ENCODE measurements around the gene MIPOL1. TPM values are rescaled to one million over a fixed set of nuclear protein-coding genes. Genes with fewer than 3 reads are reported as not detected.

MIPOL1 gene
- total and polyA plus RNA-seq, 2 of the 13 experiments (the other 11 are each of a cell fraction or from before 2014, with no cell fraction given), result 8.6 to 34.2 TPM

GRCh38 chr14:37329189-37330001, 131.7 kb downstream of the MIPOL1 start (continued):
- TF ChIP-seq, protein P1, sequence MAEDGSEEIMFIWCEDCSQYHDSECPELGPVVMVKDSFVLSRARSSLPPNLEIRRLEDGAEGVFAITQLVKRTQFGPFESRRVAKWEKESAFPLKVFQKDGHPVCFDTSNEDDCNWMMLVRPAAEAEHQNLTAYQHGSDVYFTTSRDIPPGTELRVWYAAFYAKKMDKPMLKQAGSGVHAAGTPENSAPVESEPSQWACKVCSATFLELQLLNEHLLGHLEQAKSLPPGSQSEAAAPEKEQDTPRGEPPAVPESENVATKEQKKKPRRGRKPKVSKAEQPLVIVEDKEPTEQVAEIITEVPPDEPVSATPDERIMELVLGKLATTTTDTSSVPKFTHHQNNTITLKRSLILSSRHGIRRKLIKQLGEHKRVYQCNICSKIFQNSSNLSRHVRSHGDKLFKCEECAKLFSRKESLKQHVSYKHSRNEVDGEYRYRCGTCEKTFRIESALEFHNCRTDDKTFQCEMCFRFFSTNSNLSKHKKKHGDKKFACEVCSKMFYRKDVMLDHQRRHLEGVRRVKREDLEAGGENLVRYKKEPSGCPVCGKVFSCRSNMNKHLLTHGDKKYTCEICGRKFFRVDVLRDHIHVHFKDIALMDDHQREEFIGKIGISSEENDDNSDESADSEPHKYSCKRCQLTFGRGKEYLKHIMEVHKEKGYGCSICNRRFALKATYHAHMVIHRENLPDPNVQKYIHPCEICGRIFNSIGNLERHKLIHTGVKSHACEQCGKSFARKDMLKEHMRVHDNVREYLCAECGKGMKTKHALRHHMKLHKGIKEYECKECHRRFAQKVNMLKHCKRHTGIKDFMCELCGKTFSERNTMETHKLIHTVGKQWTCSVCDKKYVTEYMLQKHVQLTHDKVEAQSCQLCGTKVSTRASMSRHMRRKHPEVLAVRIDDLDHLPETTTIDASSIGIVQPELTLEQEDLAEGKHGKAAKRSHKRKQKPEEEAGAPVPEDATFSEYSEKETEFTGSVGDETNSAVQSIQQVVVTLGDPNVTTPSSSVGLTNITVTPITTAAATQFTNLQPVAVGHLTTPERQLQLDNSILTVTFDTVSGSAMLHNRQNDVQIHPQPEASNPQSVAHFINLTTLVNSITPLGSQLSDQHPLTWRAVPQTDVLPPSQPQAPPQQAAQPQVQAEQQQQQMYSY (CRISPR knock-in tag; IDR thresholded peaks at IDR 0.05), result 0 out of 2 replicates have a peak, but pooled peaks have one; percentile 44
- TF ChIP-seq ZBTB3 (CRISPR knock-in tag; IDR thresholded peaks at IDR 0.05; ENCODE audit: borderline replicate concordance, low read depth) (peak; percentile 59; the same call in 1 of the 2 replicates), SCMH1 (CRISPR knock-in tag; IDR thresholded peaks at IDR 0.05; ENCODE audit: borderline replicate concordance) (no peak), DNMT3B (CRISPR knock-in tag; conservative IDR thresholded peaks at IDR 0.05) (no peak), ZSCAN9 (CRISPR knock-in tag; IDR thresholded peaks at IDR 0.05; ENCODE audit: borderline replicate concordance) (peak; percentile 16; the same call in 1 of the 2 replicates), ZNF552 (CRISPR knock-in tag; IDR thresholded peaks at IDR 0.05; ENCODE audit: borderline replicate concordance) (no peak), ARNT2 (CRISPR knock-in tag; IDR thresholded peaks at IDR 0.05; ENCODE audit: low read depth) (no peak), PCBP2 (optimal IDR thresholded peaks at IDR 0.05; ENCODE audit: low read depth, low read length, poor library complexity, severe bottlenecking) (no peak), NFIC (IDR thresholded peaks at IDR 0.05; ENCODE audit: low read length) (peak; percentile 83), ZNF232 (CRISPR knock-in tag; IDR thresholded peaks at IDR 0.05; ENCODE audit: borderline replicate concordance) (no peak), XBP1 (CRISPR knock-in tag; IDR thresholded peaks at IDR 0.05) (no peak), ZNF652 (CRISPR knock-in tag; IDR thresholded peaks at IDR 0.05; ENCODE audit: borderline replicate concordance, low read depth) (peak; percentile 64; the same call in 1 of the 2 replicates), SALL1 (CRISPR knock-in tag; IDR thresholded peaks at IDR 0.05) (no peak), ZMYM4 (CRISPR knock-in tag; IDR thresholded peaks at IDR 0.05) (no peak; the same call in 1 of the 2 replicates), ZNF549 (CRISPR knock-in tag; IDR thresholded peaks at IDR 0.05) (no peak)
- TF ChIP-seq, protein P2, sequence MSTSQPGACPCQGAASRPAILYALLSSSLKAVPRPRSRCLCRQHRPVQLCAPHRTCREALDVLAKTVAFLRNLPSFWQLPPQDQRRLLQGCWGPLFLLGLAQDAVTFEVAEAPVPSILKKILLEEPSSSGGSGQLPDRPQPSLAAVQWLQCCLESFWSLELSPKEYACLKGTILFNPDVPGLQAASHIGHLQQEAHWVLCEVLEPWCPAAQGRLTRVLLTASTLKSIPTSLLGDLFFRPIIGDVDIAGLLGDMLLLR (CRISPR knock-in tag; IDR thresholded peaks at IDR 0.05), result no peak
- TF ChIP-seq, protein P3, sequence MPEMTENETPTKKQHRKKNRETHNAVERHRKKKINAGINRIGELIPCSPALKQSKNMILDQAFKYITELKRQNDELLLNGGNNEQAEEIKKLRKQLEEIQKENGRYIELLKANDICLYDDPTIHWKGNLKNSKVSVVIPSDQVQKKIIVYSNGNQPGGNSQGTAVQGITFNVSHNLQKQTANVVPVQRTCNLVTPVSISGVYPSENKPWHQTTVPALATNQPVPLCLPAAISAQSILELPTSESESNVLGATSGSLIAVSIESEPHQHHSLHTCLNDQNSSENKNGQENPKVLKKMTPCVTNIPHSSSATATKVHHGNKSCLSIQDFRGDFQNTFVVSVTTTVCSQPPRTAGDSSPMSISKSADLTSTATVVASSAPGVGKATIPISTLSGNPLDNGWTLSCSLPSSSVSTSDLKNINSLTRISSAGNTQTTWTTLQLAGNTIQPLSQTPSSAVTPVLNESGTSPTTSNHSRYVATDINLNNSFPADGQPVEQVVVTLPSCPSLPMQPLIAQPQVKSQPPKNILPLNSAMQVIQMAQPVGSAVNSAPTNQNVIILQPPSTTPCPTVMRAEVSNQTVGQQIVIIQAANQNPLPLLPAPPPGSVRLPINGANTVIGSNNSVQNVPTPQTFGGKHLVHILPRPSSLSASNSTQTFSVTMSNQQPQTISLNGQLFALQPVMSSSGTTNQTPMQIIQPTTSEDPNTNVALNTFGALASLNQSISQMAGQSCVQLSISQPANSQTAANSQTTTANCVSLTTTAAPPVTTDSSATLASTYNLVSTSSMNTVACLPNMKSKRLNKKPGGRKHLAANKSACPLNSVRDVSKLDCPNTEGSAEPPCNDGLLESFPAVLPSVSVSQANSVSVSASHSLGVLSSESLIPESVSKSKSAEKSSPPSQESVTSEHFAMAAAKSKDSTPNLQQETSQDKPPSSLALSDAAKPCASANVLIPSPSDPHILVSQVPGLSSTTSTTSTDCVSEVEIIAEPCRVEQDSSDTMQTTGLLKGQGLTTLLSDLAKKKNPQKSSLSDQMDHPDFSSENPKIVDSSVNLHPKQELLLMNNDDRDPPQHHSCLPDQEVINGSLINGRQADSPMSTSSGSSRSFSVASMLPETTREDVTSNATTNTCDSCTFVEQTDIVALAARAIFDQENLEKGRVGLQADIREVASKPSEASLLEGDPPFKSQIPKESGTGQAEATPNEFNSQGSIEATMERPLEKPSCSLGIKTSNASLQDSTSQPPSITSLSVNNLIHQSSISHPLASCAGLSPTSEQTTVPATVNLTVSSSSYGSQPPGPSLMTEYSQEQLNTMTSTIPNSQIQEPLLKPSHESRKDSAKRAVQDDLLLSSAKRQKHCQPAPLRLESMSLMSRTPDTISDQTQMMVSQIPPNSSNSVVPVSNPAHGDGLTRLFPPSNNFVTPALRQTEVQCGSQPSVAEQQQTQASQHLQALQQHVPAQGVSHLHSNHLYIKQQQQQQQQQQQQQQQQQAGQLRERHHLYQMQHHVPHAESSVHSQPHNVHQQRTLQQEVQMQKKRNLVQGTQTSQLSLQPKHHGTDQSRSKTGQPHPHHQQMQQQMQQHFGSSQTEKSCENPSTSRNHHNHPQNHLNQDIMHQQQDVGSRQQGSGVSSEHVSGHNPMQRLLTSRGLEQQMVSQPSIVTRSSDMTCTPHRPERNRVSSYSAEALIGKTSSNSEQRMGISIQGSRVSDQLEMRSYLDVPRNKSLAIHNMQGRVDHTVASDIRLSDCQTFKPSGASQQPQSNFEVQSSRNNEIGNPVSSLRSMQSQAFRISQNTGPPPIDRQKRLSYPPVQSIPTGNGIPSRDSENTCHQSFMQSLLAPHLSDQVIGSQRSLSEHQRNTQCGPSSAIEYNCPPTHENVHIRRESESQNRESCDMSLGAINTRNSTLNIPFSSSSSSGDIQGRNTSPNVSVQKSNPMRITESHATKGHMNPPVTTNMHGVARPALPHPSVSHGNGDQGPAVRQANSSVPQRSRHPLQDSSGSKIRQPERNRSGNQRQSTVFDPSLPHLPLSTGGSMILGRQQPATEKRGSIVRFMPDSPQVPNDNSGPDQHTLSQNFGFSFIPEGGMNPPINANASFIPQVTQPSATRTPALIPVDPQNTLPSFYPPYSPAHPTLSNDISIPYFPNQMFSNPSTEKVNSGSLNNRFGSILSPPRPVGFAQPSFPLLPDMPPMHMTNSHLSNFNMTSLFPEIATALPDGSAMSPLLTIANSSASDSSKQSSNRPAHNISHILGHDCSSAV (CRISPR knock-in tag; IDR thresholded peaks at IDR 0.05; ENCODE audit: borderline replicate concordance), result no peak
